GM19395 (cell line): ENCODE data around the gene ABTB2.
"Not testable (repeated sequence)": the region's sequence is repeated elsewhere in the genome, so short reads cannot be mapped to it uniquely, and the experiment has no call there.

Source experiments
- ATAC-seq: cut with Tn5 transposase; IDR thresholded peaks from one replicate; pipeline ENCODE4 v1.9.1; 2021; ENCODE audit warnings: mild to moderate bottlenecking, moderate library complexity; ENCODE audit not compliant: unreplicated experiment

ABTB2 gene

GRCh38 chr11:34197256-34197655 is 160.6 kb downstream of the ABTB2 start:
- no peak for ATAC-seq

DNA sequence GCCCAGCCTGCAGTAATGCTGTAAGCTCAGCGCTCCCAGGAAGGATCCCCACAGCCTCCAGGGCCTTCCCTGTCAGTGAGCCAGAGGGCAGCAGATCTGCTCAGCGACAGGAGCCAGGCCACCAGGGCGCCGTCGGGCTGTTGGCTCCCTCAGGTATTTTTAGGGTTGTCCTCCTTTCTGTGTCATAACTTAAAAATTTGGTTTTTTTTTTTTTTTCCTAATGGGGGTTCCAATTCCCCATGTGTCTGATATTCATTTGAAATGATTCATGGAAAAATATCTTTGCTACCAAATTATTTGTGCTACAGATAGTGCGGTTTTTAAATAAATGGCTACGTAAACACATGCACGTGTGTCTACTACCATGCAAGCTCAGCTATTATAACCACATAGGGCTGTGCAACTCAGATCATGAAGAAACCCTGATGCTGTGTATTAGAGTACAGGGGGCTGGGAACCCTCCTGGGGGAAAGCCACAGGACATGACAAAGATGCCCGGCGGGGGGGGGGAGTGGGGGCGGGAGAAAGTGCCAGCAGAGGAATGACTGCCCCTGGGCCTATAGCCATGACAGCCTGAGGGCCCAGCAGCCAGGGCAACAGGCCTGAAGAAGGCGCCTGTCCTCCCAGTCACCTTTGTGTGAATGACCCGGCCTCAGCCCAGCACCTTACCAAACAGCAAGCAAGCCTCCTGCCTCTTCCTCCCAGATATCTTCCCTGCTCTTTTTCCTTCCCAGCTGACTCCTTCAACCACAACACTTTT is 163.1 kb downstream of the ABTB2 start:
- no peak for ATAC-seq

GRCh38 chr11:34192481-34193401 is 165.1 kb downstream of the ABTB2 start:
- ATAC-seq: no peak

DNA sequence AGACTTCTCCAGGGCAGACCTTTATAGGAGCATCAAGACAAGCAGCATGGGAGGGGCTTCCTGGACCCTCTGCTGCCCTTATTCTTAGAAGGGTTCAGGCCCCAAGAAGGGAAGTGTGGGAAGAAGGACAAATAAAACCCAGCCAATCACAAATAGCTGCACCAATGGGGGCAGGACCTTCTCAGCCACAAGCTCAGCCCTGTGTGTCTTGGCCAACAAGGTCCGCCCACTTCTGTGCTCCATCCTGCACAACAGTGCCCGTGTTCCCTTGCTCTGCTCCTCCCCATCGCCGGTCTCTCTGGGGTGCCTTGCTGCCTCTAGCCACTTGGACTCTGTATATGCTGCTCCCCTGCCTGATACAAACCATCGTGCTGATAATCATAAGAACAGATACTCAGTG is 166.2 kb downstream of the ABTB2 start:
- no peak for ATAC-seq

- ATAC-seq: no peak
Observed at GRCh38 chr11:34190192-34191139, 167.3 kb downstream of the ABTB2 start.

DNA sequence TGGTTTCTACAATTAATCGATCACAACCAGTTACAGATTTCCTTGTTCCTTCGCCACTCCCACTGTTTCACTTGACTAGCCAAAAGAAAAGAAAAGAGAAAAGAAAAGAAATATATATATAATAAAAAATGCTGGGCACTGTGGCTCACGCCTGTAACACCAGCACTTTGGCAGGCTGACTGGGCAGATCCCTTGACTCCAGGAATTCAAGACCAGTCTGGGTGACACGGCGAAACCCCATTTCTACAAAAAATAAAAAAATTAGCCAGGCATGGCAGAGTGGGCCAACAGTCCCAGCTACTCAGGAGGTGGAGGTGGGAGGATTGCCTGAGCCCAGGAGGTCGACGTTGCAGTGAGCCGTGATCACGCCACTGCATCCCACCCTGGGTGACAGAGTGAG is 168.6 kb downstream of the ABTB2 start:
- ATAC-seq: no peak

GRCh38 chr11:34188181-34188580 is 169.6 kb downstream of the ABTB2 start:
- ATAC-seq: no peak

- no peak for ATAC-seq
Observed at GRCh38 chr11:34185926-34186841, 171.6 kb downstream of the ABTB2 start.

DNA sequence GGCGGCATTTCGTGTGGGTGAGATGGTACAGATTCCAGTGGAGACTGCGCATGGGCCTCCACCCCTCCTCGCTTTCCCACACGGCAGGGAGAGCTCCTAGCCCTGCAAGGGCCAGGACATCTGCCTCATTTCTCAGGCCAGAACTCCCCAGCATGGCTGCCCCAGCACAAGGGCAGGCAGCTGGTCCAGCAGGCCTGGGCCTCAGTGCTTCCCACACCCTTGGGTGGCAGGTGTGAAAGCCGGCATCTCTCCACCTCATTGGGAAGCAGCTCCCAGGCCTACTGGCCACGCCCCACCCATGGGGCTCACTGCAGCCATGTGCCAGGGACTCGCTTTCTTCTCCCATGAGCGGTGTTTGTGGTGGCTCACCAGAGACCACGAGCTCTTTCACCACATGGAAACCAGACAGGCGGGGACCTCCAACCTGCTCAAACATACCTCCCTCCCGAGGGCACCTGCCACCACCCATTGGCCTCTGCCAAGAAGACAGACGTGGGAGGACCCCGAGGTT is 173.2 kb downstream of the ABTB2 start:
- no peak for ATAC-seq

DNA sequence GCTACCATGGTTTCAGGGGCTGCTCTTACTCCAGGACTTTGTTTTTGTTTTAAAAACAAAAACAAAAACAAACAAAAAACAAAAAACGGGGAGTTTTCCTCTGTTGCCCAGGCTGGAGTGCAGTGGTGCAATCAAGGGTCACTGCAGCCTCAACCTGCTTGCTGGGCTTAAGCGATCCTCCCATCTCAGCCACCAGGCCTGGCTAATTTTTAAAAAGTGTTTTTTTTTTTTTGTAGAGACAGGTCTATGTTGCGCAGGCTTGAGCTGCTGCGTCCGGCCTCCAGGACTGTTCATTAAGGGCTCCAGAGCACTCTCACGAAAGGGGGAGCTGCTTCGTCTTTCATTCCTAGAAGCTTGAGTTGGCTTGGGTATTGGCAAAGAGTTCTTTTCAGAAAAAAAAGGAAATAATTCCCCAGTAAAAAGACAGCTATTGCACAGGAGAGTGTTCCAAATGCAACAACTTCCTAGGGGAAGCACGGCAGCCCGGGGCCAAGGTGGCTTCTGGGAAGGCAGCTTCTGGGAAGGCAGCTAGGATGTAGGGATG is 173.9 kb downstream of the ABTB2 start:
- no peak for ATAC-seq

DNA sequence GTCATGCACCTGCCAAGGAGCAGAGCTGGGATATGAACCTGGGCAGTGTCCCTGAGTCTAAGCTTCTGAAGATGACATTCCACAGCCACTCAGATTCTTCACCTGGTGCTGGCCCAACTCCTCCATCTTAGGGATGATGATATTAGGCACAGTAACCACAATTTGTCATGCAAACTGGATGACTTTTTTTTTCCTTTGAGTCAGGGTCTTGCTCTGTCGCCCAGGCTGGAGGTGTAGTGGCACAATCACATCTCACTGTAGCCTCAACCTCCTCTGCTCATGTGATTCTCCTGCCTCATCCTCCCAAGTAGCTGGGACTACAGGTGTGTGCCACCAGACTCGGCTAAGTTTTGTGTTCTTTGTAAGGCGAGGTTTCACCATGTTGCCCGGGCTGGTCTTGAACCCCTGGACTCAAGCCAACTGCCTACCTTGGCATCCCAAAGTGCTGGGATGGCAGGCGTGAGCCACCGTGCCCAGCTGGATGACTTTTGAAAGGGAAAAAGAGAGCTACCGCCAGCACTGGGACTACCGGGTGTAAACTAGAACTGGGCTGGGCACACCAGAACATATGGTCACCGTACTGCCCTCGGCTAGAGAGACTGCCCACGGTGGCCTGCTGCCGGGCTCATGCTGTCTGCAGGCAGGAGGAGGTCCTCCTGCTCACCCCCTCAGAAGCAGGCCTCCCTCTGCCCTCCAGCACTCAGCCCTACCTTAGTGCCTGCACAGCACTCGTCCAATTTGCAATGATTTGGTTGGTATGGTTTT is 174.7 kb downstream of the ABTB2 start:
- ATAC-seq: no peak

DNA sequence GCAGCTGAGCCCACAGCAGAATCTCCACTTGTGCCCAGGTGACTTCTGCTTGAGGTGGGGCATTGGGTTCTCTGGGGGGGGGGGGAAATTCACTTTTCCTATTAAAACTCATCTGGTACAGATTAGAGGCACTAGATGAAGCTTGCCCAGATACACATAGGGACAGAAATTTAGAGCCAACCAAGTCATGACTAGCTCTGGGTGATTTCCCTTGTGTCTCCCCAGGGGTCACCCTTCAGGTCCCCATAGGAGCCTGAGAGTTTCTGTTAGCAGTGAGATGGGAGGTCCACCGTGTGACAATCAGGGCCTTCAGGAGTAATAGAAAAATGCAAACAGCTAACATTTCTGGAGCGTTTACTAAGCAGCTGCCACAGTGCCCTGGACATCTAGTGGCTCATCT is 175.4 kb downstream of the ABTB2 start:
- no peak for ATAC-seq

- ATAC-seq: no peak
Observed at GRCh38 chr11:34181856-34182405, 175.9 kb downstream of the ABTB2 start.

DNA sequence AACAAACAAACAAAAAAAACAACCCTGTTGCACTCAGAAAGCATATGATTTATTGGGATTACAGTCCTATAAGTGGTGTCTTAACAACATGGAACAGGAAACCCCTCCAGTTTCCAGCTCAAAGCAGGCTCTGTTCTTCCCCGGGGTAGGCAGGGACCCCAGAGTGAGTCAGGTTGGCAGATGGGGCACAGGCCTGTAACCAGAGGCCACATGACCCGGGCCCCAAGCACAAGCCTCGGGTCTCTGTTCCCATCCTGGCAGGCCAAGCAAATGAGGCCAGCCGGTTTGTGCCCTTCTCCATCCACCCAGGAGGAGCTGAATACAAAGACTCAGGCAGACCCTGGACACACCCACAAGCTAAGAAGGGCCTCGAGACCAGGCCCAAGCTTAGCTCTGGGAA is 176.6 kb downstream of the ABTB2 start:
- no peak for ATAC-seq

- not testable (repeated sequence) for ATAC-seq
Observed at GRCh38 chr11:34180814-34181165, 177.0 kb downstream of the ABTB2 start.

DNA sequence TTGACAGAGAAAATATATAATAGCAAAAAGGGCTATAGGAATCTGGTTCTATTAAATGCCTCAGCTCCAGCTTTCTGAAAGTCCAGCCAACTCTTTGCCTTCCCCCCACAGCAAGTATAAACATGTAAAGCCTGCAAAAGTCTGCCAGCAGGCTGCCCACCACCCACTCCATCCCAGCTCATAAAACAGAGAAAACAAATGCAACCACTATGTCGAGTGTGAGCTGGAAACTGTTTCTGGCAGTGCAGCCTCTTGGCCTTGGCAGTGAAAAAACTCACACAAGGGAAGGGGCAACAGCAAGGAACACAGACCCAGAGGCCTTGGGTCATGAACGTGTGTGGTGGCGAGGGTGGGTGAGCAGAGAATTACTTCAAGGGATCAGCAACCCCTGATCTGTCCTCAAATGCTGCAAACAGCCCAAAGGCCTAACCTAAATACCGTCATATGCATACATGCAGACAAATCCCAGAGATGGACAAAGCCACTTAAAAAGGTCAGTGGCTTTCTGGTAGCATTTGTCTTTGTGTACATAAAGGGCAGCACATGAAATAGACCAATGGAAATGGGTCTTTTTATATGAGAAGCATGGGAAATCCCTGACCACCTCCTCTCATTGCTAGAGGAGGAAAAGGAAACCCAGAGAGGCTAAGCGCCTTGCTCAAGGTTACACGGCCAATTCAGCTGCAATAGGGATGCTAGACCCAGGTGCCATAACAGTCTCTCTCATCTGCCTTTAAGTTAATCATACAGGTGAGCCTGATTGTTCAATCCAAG is 177.6 kb downstream of the ABTB2 start:
- ATAC-seq: no peak

DNA sequence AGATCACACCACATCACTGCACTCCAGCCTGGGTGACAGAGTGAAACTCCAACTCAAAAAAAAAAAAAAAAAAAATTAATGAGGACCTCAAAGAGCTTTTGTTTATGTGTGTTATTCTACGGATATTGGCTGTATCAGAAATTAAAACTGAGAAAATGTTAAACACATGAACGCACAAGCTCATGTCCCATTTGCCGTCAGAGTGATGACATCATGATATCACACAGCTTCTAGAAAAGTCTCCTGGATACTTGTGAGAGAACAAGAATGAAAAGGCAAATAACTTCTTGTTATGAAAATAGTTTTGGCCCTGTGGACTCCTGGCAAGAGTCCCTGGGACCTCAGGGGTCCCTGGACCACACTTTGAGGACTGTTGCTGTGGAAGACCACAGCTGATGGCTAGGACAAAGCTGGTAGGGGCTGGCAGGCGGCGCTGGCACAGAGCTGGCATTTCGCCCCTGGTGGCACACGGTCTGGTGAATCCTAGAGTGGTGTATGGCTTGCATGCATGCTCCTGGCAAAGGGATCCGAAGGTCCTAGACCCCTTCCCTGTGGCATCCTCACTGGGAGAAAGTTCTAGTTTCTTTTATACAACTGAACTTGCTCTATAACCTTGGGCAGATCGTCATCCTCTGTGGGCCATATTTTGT is 178.7 kb downstream of the ABTB2 start:
- ATAC-seq: no peak
